Transverse colon (tissue), 4 donors: ENCODE data around the gene PIAS3. TPM values are rescaled to one million over a fixed set of nuclear protein-coding genes. Genes with fewer than 3 reads are reported as not detected.

Experiments used
- DNase-seq: peaks from one replicate; pipeline ENCODE4 v3.0.0-alpha.2; 2019
- H3K27ac ChIP-seq, 4 donors: fragments of 200-600 bp; sonication (generic); 2 replicates each; pipeline ENCODE4 v1.5.1; 2016 to 2018; ENCODE audit warnings: inconsistent platforms in 4 of 4
- H3K27me3 ChIP-seq: fragments of 200-600 bp; sonication (generic); 2 replicates; pipeline ENCODE4 v1.5.1; 2017; ENCODE audit warnings: inconsistent platforms
- H3K36me3 ChIP-seq, 4 donors: fragments of 200-600 bp; sonication (generic); 2 replicates each; pipeline ENCODE4 v1.5.1; 2017 to 2019; ENCODE audit warnings: inconsistent platforms in 4 of 4
- H3K4me1 ChIP-seq, 4 donors: fragments of 200-600 bp; sonication (generic); 2 replicates each; pipeline ENCODE4 v1.5.1; 2017 to 2020; ENCODE audit warnings: inconsistent platforms in 4 of 4
- H3K4me3 ChIP-seq, 4 donors: fragments of 200-600 bp; sonication (generic); 1 replicate in 1 of 4; 2 replicates in 3 of 4; pipeline versions ENCODE4 v1.5.1 to v1.6.1; 2017 to 2019; ENCODE audit warnings: inconsistent platforms in 4 of 4
- H3K9me3 ChIP-seq, 2 donors: fragments of 200-600 bp; sonication (generic); 2 replicates each; pipeline ENCODE4 v1.5.1; 2017 to 2019; ENCODE audit warnings: inconsistent platforms in 2 of 2
- CTCF ChIP-seq, 5 experiments: fragments of 200-600 bp in 3 of 5; fragments of 450-650 bp in 2 of 5; sonication (generic) in 3 of 5; IDR thresholded peaks; 1 replicate in 2 of 5; 2 replicates in 3 of 5; pipeline ENCODE4 v1.5.1; 2016 to 2017; ENCODE audit warnings: antibody characterized with exemption in 5 of 5, inconsistent platforms in 3 of 5, mild to moderate bottlenecking in 2 of 5, moderate library complexity in 1 of 5
- EP300 ChIP-seq: sonication (generic); formaldehyde crosslinking; IDR thresholded peaks from one replicate; pipeline ENCODE4 v1.6.1; 2017; ENCODE audit warnings: antibody characterized with exemption, low read depth
- POLR2A ChIP-seq: fragments of 450-650 bp; IDR thresholded peaks from one replicate; pipeline ENCODE4 v1.6.1; 2016; ENCODE audit warnings: antibody characterized with exemption, mild to moderate bottlenecking, moderate library complexity
- POLR2AphosphoS5 ChIP-seq, 3 donors: sonication (generic); formaldehyde crosslinking; IDR thresholded peaks; one replicate each; pipeline ENCODE4 v1.6.1; 2016; ENCODE audit warnings: antibody characterized with exemption in 3 of 3
- WGBS, 2 donors: methylation state at CpG; one replicate each; pipeline ENCODE4 v1.1.5; 2018; ENCODE audit warnings: low coverage in 1 of 2; 5-methylcytosine and 5-hydroxymethylcytosine counted together
- in situ Hi-C, 4 donors: fragments of 200-750 bp; cut with MboI; loops; one replicate each; pipeline versions ENCODE4 v1.15.0 to v1.15.1; 2017; ENCODE audit warnings: low sequenced_read_pairs in 3 of 4, low pct_ligation_motif_present in 1 of 4, low pct_unique_long_range_greater_than_20kb in 1 of 4
- intact Hi-C: fragments of 100-400 bp; cut with DNase I; formaldehyde crosslinking; loops from one replicate; pipeline ENCODE4 v1.15.1; 2023; ENCODE audit warnings: low total_unique reads
- total RNA-seq, 4 donors: library from RNA; depleted of rRNA; stranded (reverse); fragments of >200 nt; gene quantifications; one replicate each; pipeline ENCODE4 v1.1.0, GENCODE V29; 2016

The PIAS3 gene
- total RNA-seq, 4 donors from 2014 or later = 10.2 to 71.6 (median 17.8) TPM

DNA sequence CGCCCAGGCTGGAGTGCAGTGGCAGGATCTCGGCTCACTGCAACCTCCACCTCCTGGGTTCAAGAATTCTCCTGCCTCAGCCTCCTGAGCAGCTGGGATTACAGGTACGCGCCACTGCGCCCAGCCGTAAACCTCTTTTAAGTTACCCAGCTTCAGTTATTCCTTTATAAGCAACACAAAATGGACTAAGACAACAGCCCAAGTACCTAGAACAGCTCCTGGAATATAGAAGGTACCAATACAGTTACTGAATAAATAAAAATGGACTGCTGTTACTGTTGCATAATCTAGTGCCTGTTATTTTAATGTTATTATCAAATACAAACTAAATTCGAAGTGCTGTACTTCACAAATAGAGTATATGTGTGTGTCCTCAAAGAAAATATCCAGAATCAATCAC, 52.0 kb downstream of the PIAS3 start:
- Histone ChIP-seq H3K27ac (no peak overlapping the region), H3K4me3 (no peak overlapping the region), H3K9me3 (no peaks in the 10 kb centered on the region), H3K4me1 (peaks cover 0 to 17% (median 0%) of the 10 kb centered on the region in 4 donors), H3K27me3 (no peaks in the 10 kb centered on the region), H3K36me3 (no peaks in the 10 kb centered on the region)
- no peak for TF ChIP-seq EP300
- no peak for TF ChIP-seq POLR2A
- no peak for TF ChIP-seq CTCF (IDR thresholded peaks at IDR 0.05)
- no peak for TF ChIP-seq POLR2AphosphoS5 (IDR thresholded peaks at IDR 0.05)
- 95% methylated on average over 7 of the region's 7 CpGs for WGBS, 2 donors
- DNase-seq = no peak
- intact Hi-C loops = no loop called here
- in situ Hi-C loops = no loop called here

GRCh38 chr1:145806408-145806807, 52.5 kb downstream of the PIAS3 start:
- no peaks in the 10 kb centered on the region for H3K36me3 ChIP-seq
- no peak overlapping the region for H3K27ac ChIP-seq
- DNase-seq = no peak
- H3K9me3 ChIP-seq = no peaks in the 10 kb centered on the region
- H3K27me3 ChIP-seq = no peaks in the 10 kb centered on the region
- no peak overlapping the region for H3K4me3 ChIP-seq
- intact Hi-C loops (no loop called here), in situ Hi-C loops (no loop called here)
- 95 to 97% methylated on average over 4 of the region's 4 CpGs for WGBS, 2 donors
- peaks cover 0 to 17% (median 0%) of the 10 kb centered on the region in 4 donors for H3K4me1 ChIP-seq
- TF ChIP-seq POLR2AphosphoS5 (IDR thresholded peaks at IDR 0.05) (no peak), CTCF (IDR thresholded peaks at IDR 0.05) (no peak), EP300 (no peak), POLR2A (no peak)

DNA sequence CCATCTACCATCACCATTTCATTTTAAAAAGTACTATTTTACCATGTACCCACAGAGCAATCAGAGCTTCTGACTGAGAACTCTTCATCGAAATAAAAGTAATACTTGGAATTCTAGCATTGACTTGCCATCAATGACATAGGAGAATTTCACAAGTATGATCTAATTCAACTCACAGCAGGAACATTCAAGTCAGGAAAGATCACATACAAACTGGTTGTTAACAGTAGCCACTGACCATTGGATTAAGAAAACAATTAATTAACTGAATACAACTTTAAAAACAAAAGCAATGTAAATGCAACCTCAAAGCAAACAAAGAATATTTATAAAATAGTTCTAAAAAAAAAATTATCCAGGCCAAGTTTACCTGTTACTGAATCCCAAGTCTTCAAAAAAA, 53.8 kb downstream of the PIAS3 start:
- 78 to 82% methylated on average over 1 of the region's 1 CpG for WGBS, 2 donors
- in situ Hi-C loops = no loop called here
- DNase-seq = no peak

GRCh38 chr1:145804235-145805045, 54.4 kb downstream of the PIAS3 start:
- in situ Hi-C loops (no loop called here), intact Hi-C loops (no loop called here)
- DNase-seq = no peak
- no peak overlapping the region for H3K4me3 ChIP-seq
- no peak overlapping the region for H3K27ac ChIP-seq
- TF ChIP-seq POLR2AphosphoS5 (IDR thresholded peaks at IDR 0.05) = no peak
- no peak for TF ChIP-seq POLR2A
- no peak for TF ChIP-seq EP300
- TF ChIP-seq CTCF (IDR thresholded peaks at IDR 0.05) = no peak
- WGBS, 2 donors = 67 to 87% methylated on average over 3 of the region's 3 CpGs
- H3K36me3 ChIP-seq = no peaks in the 10 kb centered on the region
- H3K9me3 ChIP-seq = no peaks in the 10 kb centered on the region
- no peaks in the 10 kb centered on the region for H3K27me3 ChIP-seq
- peaks cover 0 to 17% (median 0%) of the 10 kb centered on the region in 4 donors for H3K4me1 ChIP-seq

More for the DNA sequence above, 53.8 kb downstream of the PIAS3 start:
- peaks cover 0 to 17% (median 0%) of the 10 kb centered on the region in 4 donors for H3K4me1 ChIP-seq
- no peak overlapping the region for H3K27ac ChIP-seq
- no peaks in the 10 kb centered on the region for H3K36me3 ChIP-seq
- H3K9me3 ChIP-seq = no peaks in the 10 kb centered on the region
- intact Hi-C loops = no loop called here
- TF ChIP-seq CTCF (IDR thresholded peaks at IDR 0.05) = no peak
- no peak for TF ChIP-seq POLR2AphosphoS5 (IDR thresholded peaks at IDR 0.05)
- TF ChIP-seq POLR2A = no peak
- no peak for TF ChIP-seq EP300
- no peak overlapping the region for H3K4me3 ChIP-seq
- no peaks in the 10 kb centered on the region for H3K27me3 ChIP-seq
